GM21529 (cell line): ENCODE data around the gene HOXA5.

ENCODE experiments used
- ATAC-seq: cut with Tn5 transposase; IDR thresholded peaks from one replicate; pipeline ENCODE4 v1.9.1; 2021; ENCODE audit not compliant: unreplicated experiment

HOXA5 gene

DNA sequence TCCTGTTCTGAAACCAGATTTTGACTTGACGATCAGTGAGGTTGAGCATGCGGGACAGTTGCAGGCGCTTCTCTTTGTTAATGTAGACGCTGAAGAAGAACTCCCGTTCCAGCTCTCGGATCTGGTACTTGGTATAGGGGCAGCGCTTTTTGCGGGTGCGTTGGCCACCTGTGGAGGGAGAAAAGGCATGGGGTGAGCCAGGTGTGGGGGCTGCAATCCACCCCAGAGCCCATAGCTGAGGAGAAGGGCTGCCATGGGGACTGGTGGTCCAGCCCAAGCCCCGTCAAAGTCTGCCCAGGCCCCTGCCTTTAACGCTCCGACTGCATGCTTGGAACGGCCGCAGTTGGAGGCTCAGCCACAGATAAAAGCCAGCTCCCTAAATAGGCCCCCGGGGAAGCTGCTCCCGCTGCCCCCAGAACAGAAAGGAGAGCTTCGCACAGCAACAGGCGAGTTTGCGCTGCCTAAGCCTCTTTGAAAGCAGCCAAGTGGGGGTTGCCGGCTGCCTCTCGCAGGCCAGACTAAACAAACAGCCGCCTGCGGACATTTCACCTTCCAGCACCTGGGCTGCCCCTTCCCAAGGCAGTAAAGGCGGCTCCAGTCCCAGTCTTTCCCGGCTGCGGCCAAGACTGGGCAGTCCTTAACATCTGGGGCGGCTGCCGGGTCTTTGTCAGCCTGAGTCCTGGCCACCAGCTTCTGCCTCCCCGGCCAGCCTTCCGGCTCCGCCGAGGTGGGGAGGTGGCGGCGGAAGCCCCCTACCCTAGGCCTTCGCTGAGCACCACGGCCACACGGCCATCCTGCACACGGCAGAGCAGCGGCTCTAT, 39.6 kb upstream of the HOXA5 start:
- ATAC-seq = no peak

GRCh38 chr7:27182285-27182841, 38.9 kb upstream of the HOXA5 start:
- no peak for ATAC-seq

GRCh38 chr7:27181795-27182275, 38.4 kb upstream of the HOXA5 start:
- ATAC-seq = no peak

GRCh38 chr7:27180431-27181420, 37.2 kb upstream of the HOXA5 start:
- ATAC-seq = no peak

- ATAC-seq = no peak
Observed at GRCh38 chr7:27179503-27180430, 36.3 kb upstream of the HOXA5 start.

DNA sequence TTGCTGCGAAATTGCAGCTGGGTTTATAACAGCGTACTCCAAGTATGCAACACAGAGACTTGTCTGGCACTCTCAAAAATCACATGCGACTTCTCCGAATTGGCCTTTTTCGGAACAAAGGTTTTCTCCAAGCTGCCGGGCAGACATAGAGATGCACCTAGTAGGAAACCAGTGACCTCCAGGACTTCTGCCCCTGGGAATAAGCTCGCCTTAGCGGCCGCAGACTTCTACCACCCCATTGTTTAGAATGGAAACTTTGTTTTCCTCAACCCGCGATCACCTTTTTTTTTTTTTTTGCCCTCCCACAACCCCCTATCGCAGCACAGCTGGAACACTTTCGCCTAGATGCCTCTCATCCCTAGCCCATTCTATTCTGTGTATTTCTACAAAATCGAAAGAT, 35.5 kb upstream of the HOXA5 start:
- ATAC-seq = no peak

GRCh38 chr7:27178366-27178765, 34.9 kb upstream of the HOXA5 start:
- no peak for ATAC-seq

- ATAC-seq = no peak
Observed at GRCh38 chr7:27177795-27178320, 34.4 kb upstream of the HOXA5 start.

GRCh38 chr7:27176962-27177794, 33.7 kb upstream of the HOXA5 start:
- ATAC-seq = no peak

DNA sequence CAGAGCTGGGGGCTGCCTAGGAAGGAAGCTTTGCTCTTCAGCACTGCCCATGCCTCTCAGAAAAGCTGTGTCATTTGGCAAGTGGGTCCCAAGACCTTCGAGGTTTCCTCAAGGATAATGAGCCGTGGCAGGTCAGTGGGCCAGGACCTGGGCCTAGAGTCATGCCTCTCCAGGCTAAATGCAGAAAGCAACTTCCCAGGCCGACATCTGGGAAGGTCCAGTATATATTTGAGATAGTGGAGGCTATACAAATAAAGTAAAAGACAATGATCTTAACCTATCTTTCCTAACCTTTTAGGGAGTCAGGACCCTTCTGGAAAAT, 33.0 kb upstream of the HOXA5 start:
- no peak for ATAC-seq

GRCh38 chr7:27175626-27176523, 32.4 kb upstream of the HOXA5 start:
- ATAC-seq = no peak

DNA sequence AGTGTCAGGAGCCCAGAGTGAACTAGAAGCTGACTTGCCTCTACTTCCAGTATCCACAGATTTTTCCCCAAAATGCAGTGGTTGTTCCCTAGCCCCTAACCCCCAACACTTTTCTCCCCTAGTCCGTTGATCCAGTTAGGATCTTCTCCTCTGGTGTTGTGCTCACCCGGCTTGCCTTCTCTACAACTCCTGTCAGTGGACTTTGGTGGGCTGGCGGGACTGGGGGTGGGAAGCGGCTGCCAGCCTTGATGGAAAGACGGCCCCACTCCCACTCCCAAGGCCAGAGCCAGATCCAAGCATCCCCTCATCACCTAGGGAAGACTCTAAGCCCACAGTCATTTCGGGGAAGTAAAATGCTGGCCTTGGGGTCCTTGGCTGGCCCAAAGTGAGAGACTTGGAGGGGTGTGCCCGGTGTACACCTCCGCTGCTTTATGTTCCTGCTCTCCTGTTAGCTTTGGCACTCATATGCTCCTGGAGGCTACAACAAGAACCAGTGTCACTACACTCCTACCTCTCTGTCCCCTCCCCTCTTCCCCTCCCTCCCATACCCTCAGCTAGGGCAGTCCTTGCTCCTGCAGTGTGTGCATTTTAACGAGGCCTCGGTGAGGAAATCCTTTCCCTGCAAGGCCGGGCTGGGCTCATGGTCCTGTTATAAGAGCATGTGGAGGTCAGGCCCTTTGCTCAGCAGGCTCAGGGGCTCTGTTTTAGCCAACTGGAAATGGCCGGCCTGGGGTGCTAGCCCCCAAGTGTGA, 31.6 kb upstream of the HOXA5 start:
- no peak for ATAC-seq

- ATAC-seq = no peak
Observed at GRCh38 chr7:27173956-27174873, 30.7 kb upstream of the HOXA5 start, which contains the start of gene HOXA10. Gene HOXA10, minus strand, starts transcription at chr7:27174320. Its CDS starts 14 bp downstream, at chr7:27174306.

- ATAC-seq = no peak
Observed at GRCh38 chr7:27173511-27173955, 30.1 kb upstream of the HOXA5 start.

- no peak for ATAC-seq
Observed at GRCh38 chr7:27172823-27173510, 29.5 kb upstream of the HOXA5 start.

DNA sequence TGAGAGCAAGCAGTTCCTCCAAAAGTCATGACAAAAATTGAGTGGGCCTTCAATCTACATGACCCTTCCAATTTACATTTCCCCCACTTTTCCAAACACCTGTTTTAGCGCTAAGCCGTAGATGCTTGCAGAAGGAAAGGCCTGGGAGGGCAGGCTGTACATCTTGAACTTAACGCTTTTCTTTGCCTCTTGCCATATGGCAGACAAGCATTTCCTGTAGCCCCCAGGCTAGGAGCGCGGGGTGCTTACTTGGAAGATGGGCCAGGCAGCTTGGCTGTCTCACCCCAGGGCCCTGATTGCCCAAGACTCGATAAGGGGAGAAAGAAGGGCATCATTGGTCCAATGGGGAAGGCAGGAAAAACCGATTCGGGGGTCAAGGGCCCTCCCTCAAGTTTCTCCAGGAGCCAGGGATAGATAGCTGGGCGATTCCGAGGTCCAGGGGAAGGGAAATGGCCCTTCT, 28.9 kb upstream of the HOXA5 start:
- no peak for ATAC-seq
